NCI-H748 treated with DMSO at 0.1 percent for 48 hours (cell line): ENCODE data around the gene ADAMTS2.
"Not testable (repeated sequence)": the region's sequence is repeated elsewhere in the genome, so short reads cannot be mapped to it uniquely, and the experiment has no call there.

Source experiments
- DNase-seq: peaks from one replicate; lab custom pipeline; 2025; lab: John Stamatoyannopoulos, UW

ADAMTS2 gene

DNA sequence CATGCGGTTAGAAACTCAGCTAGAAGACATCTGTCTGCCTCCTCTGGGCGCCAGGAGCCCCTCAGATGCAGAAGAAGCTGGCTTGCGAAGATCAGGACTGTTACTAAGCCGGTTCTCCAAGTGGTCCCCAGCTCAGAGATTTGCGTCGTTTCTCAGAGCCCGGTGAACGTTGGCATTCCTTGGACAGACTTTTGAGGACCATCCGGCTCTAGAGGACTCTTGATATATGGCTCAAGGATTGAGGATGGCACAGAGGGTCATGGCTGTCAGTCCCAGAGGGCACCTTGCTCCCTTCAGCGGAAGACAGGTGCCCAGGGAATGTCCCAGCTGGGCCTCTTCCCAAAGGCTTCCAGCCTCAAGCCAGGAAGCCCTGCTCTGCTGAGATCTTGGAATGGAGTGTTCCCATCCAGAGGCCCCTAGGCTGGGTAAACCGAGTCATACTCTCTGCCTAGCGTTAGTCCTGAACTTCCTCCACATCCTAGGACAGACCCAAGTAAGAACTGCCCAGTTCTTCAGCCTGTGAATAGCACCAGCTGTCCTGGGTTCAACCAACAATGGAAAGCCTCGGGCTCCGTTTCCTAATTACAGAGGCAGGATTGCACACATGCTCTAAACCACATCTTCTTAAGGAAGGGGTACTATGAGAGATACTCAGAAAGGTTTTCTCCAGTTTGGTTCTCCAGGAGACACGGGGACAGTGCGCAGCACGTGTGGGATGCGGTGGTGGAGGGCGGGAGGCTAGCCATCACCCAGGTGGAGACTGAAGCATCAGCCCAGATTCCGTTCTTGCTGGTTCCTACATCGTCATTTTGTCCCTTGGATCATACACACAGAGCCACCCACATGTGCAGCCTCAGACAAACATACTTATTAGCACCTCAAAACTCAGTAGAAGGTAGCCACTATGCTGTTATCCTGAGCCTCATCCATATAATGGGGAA is 233.7 kb downstream of the ADAMTS2 start:
- no peak for DNase-seq

DNA sequence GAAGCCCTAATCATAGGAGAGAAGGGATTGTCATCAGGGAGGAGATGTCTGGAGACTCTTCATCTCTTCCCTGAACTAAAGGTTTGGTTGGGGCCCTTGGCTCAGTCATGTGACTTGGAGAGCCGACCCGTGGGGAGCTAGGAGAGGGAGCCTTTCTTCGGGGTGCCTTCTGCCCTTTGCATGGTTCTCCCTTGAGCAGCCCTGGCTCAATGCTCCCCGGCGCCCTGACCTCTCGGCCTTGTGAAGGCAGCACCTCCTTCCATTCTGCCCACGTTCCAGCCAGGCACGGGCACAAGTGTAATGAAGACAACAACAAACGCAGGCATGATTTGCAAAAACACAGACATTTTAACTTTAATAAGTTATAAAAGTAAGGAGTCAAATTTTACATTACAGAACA is 234.7 kb downstream of the ADAMTS2 start:
- DNase-seq, result no peak

DNA sequence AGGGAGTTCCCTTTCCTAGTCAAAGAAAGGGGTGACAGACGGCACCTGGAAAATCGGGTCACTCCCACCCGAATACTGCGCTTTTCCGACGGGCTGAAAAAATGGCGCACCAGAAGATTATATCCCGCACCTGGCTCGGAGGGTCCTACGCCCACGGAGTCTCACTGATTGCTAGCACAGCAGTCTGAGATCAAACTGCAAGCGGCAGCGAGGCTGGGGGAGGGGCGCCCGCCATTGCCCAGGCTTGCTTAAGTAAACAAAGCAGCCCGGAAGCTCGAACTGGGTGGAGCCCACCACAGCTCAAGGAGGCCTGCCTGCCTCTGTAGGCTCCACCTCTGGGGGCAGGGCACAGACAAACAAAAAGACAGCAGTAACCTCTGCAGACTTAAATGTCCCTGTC is 244.0 kb downstream of the ADAMTS2 start:
- not testable (repeated sequence) for DNase-seq

DNA sequence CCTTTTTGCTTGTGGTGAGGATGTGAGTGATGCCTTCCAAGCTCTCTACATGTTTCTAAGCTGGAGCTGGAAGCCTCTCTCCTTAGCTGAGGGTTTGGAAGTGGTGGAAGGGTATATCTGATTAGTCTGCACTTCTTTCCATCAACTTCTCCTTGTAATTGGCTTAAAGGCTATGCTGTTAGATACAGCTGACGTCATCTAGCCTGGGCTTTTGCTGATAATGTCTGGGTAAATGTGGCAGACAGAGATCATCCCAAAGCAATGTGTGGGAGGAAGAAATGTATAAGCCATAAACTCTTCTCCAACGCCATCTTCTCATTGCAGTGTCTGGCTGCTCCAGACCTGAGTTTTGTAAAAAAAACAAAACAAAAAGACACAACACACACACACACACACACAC is 255.8 kb downstream of the ADAMTS2 start:
- no peak for DNase-seq

DNA sequence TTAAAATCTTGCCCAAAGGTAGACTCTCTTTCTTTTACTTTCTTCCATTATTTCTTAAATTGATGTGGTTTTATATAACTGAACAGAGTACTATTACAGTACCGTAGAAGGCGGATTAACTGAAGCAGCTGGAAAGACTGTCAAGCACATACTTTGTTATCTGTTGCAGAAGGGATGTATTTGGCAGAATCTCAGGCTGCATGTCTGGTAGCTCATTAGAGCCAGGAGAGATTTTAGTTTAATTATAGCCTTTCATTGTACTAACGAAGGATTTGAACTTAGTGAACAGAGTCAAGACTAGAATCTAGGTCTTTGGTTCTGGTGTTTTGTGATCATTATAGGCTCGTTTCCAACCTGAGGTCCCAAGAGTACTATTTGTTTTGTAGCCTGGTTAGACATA is 264.5 kb downstream of the ADAMTS2 start:
- no peak for DNase-seq

DNA sequence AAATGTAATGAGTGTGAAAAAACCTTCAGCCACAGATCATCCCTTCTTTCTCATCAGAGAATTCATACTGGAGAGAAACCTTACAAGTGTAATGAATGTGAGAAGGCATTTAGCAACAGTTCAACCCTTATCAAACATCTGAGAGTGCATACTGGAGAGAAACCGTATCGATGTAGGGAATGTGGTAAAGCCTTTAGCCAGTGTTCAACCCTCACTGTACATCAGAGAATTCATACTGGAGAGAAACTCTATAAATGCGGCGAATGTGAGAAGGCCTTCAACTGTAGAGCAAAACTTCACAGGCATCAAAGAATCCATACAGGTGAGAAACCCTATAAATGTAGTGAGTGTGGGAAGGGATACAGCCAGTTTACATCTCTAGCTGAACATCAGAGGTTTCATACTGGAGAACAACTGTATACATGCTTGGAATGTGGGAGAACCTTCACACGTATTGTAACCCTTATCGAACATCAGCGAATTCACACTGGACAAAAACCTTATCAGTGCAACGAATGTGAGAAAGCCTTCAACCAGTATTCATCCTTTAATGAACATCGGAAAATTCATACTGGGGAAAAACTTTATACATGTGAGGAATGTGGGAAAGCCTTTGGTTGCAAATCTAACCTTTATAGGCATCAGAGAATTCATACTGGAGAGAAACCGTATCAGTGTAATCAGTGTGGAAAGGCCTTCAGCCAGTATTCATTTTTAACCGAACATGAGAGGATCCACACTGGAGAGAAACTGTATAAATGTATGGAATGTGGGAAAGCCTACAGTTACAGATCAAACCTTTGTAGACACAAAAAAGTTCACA is 265.9 kb downstream of the ADAMTS2 start:
- no peak for DNase-seq

DNA sequence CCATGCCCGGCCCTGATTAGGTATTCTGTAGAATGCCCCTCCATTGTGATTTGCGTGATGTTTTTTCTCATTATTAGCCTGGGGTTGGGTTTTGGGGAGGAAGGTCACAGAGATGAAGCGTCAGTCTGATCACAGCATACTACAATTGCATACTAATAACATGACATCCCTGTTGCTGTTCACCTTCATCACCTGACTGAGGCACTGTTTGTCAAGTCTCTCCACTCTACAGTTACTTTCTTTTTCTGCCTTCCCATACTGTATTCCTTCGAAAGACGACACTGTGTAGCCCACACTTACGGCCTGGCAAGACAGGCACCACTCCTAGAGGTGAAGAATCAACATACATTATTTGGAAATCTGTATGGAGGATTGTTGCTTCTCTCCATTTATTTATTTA is 279.6 kb downstream of the ADAMTS2 start:
- no peak for DNase-seq

DNA sequence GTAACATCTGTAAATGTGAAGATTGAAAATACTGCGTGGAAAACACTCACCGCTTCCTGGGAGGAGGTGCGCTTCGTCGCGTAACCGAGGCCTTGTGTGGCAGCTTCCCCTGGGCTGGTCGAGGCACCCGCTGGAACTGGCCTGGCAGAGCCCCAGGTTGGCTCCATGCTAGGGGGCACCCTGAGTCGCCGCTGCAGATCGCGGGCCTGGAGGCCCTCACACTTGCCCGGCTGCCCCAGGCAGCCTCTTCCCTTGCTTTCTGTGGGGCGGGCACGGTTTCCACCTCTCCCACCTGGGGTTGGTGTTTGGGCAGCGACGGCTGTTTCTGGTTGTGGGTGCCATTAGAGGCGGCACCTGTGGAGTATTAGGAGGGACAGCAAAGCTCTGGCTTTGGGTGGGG is 284.2 kb downstream of the ADAMTS2 start:
- DNase-seq, result no peak
